ENCODE results near the gene TSEN34.
"Not testable (repeated sequence)": the region's sequence is repeated elsewhere in the genome, so short reads cannot be mapped to it uniquely, and the experiment has no call there.

The TSEN34 gene

GRCh38 chr19:54207983-54208783 is 17.1 kb downstream of the TSEN34 start:
- in situ Hi-C loops (cut with MboI; ENCODE audit: low sequenced_read_pairs): no loop called here

GRCh38 chr19:54208784-54209057 is 17.6 kb downstream of the TSEN34 start:
- in situ Hi-C loops (cut with MboI; ENCODE audit: low sequenced_read_pairs): no loop called here

DNA sequence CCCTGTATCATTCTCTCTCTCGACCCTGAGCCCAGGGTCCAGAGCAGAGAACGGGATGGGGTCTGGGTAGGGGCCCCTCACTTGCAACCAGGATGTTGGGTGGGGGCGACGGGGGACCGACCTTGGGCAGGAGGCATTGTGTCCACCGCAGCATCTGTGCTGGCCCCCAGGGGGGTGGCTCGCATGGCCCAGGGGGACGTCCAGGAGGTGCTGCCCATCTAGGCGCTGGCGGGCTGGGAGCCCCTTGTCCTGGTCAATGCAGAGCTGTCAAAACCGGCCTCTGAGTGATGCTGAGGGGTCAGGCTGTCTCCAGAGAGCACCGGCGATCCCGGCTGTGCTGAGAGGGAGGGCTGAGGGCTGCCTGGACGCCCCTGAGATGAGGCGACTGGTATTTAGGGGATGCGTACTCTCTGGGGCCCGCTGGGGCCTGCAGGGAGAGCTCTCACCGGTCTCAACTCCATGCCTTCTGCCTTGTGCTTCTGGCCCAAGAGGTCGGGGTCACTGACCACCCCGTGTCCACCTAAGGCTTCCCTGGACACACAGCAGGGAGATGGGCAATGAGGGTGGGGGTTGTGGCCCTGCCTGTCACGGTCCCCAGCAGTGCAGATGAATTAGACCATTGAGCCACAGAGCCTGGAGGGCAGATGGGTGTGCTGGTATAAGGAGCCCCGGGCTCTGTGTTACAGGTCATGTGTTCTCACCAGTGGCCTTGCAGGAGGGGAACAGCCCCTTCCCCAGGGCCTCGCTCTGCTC is 18.1 kb downstream of the TSEN34 start:
- in situ Hi-C loops (cut with MboI; ENCODE audit: low sequenced_read_pairs): no loop called here

GRCh38 chr19:54209811-54210494 is 18.8 kb downstream of the TSEN34 start:
- in situ Hi-C loops (cut with MboI; ENCODE audit: low sequenced_read_pairs): no loop called here

- in situ Hi-C loops (cut with MboI; ENCODE audit: low sequenced_read_pairs): no loop called here
Observed at GRCh38 chr19:54211235-54211634, 20.1 kb downstream of the TSEN34 start.

GRCh38 chr19:54214217-54214616 is 23.1 kb downstream of the TSEN34 start:
- in situ Hi-C loops (cut with MboI; ENCODE audit: low sequenced_read_pairs): not testable (repeated sequence)

GRCh38 chr19:54214734-54215133 is 23.6 kb downstream of the TSEN34 start:
- in situ Hi-C loops (cut with MboI; ENCODE audit: low sequenced_read_pairs): not testable (repeated sequence)

DNA sequence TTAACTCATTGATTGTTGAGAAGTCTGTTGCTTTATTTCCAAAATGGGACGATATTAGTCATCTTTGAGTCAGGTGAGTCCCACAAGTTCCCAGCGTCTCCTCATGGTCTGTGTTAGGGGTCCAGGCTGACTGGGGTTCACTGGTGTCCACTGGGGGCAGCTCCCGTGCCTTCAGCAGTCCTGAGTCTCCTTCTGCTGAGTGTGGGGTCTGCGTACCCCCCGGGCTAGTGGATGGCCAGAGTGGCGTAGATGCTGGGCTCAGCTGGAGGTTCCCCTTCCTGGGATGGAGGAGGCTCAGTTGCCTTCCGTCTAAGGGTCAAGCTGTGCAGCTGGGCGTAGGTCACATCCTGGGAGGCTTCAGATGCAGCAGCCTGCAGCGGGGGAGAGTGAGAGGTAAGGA is 25.8 kb downstream of the TSEN34 start:
- in situ Hi-C loops (cut with MboI; ENCODE audit: low sequenced_read_pairs): no loop called here

DNA sequence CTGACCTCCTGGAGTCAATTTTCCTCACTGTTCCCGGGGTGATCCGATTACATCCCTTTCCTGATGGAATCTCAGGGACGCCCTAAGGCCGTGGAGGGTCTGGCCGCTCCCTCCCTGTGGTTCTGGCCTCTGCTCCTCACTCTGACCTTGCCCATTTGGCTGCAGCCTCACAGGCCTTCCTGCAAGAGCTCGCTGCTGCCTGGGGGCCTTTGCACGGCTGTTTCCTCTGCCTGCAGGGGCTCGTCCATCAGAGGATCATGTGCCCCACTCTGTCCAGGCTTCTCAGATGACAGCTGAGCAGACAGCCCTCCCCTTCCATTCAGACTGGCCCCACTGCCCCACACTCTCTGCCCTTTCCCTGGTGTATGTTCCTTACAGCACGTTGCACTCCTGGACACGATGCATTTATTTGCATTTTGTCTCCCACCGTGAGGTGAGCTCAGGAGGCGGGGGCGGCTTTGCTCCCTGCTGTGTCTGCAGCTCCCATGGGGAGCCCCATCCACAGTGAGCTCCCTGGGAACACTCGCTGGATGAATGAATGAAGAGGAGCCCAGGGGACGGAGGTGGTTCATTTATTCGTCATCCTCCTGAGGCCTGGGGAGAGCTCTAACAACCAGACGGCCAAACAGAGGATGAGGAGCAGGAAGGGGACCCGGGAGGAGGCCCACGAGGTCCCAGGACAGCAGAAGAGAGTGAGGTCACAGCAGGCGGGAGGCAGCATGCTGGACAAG is 26.6 kb downstream of the TSEN34 start:
- in situ Hi-C loops (cut with MboI; ENCODE audit: low sequenced_read_pairs): not testable (repeated sequence)

DNA sequence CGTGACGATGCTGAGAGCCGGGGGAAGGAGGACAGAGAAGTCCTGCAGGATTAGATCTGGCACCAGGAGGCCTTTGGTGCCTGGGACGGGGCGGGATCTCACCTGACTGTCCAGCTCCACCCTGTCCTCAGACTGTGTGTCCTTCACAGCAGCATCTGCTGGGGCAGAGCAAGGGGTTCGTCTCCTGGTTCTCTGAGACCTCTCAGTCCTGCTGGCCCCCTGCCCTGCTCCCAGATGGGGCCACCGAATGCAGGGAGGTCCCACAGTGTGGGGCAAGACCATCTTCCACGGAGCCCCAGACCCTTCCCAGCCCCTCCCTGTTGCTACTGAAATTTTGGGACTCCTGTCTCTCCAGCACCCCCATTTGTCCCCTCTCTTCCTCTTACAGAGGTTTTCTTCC is 27.2 kb downstream of the TSEN34 start:
- in situ Hi-C loops (cut with MboI; ENCODE audit: low sequenced_read_pairs): no loop called here

GRCh38 chr19:54218960-54219661 is 28.0 kb downstream of the TSEN34 start:
- in situ Hi-C loops (cut with MboI; ENCODE audit: low sequenced_read_pairs): no loop called here

- in situ Hi-C loops (cut with MboI; ENCODE audit: low sequenced_read_pairs): not testable (repeated sequence)
Observed at GRCh38 chr19:54219702-54220101, 28.6 kb downstream of the TSEN34 start.

GRCh38 chr19:54221947-54222346 is 30.8 kb downstream of the TSEN34 start:
- in situ Hi-C loops (cut with MboI; ENCODE audit: low sequenced_read_pairs): not testable (repeated sequence)

DNA sequence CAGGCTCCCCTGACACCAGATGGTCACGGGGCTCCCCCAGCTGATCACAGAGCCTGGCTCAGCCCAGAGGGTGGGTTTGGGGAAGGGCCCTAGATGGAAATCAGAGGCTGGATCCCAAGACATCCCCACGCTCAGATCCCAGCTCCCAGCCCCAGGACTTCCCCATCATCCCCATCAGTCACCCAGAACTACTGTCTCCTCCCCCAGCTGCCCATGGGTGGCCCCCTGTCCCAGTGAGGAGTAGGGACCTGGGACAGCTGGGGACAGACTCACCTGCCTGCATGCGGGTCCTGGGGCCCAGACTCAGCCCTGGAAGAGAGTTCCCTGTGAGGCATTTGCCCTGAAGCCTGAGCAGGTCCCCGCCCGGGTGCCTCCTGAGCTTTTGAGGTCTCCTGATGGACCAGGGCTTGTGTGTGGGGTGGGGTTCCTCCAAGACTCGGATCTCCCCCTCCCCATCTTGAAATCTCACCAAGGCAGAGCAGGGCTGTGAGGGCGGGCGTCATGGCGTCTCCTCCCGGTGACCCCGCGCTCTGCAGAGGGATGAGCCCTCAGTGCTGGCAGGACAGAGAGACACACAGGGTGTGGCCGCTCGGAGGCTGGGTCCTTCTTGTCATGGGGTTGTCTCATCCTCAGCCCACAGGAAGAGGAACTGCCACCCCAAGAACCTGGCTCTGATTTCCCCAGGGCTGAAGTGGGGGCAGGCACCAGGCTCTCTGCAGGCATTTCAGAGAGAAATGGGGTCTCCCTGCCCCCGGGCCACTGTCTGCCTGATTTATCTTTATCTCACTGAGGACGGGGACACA is 31.6 kb downstream of the TSEN34 start, which contains the start of gene LILRB3:
Gene LILRB3, minus strand, starts transcription at position 534 of the 803 bp plus-strand sequence. Its CDS starts 31 bp downstream, at position 503.
- in situ Hi-C loops (cut with MboI; ENCODE audit: low sequenced_read_pairs): not testable (repeated sequence)

GRCh38 chr19:54223277-54223936 is 32.3 kb downstream of the TSEN34 start:
- in situ Hi-C loops (cut with MboI; ENCODE audit: low sequenced_read_pairs): not testable (repeated sequence)

GRCh38 chr19:54223937-54224281 is 32.8 kb downstream of the TSEN34 start:
- in situ Hi-C loops (cut with MboI; ENCODE audit: low sequenced_read_pairs): not testable (repeated sequence)

- in situ Hi-C loops (cut with MboI; ENCODE audit: low sequenced_read_pairs): not testable (repeated sequence)
Observed at GRCh38 chr19:54224619-54225018, 33.5 kb downstream of the TSEN34 start.

- in situ Hi-C loops (cut with MboI; ENCODE audit: low sequenced_read_pairs): no loop called here
Observed at GRCh38 chr19:54229146-54229545, 38.0 kb downstream of the TSEN34 start.

GRCh38 chr19:54230031-54230430 is 38.9 kb downstream of the TSEN34 start:
- in situ Hi-C loops (cut with MboI; ENCODE audit: low sequenced_read_pairs): no loop called here
